ENCODE measurements around the gene PRSS22.

PRSS22 gene

DNA sequence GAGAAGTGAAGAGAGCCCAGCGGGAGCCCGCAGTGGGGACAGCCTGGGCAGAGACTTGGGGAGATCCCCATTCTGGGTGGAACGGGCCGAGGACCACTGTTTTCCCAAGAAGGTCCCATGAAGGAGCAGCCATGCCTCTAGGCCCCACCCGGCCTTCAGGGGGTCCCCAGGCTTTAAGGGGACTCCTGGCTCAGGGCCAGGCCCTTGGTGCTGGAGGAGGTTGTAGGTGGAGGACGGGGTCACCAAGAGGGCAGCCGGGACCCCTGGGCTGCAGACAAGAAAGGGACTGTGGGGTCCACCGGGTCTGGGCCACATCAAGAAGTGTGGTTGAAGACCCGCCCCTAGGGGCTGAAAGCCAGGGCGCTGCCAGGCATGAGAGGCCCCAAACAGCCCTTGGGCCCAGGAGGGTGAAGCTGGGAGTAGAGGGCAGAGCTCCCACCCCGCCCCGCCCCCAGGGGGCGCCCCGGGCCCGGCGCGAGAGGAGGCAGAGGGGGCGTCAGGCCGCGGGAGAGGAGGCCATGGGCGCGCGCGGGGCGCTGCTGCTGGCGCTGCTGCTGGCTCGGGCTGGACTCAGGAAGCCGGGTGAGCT, 41.1 kb downstream of the PRSS22 start, which contains the start of gene PRSS21:
Gene PRSS21, plus strand, starts transcription at position 487 of the 589 bp plus-strand sequence. Its CDS starts 32 bp downstream, at position 519.
- no peak for DNase-seq (ENCODE audit: extremely low read depth, low read depth)
- peak; percentile 0; the same call in 1 of the 2 replicates for TF ChIP-seq CTCF (IDR thresholded peaks at IDR 0.05; ENCODE audit: low read depth, low read length)

DNA sequence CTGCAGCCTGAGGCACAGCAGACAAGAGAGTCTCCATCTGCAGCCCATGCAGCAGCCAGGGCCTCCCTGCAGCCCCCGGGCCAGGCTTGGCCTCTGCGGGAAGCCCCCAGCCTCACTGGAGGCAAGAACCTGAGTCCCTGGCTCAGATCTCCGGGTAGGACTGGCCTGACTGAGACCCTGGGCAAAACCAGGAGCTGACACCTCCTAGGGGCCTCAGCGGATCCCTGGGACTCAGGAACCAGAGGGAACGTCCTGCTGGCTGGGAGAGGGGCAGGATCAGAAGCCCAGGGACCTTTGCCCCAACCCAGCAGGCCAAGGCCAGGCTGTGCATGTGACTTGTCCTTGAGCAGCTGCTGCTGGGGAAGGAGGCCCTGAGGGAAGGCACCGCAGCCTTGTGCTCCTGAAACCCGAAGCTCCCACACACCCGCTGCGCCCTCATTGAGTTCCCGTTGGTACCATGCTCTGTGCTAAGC, 42.6 kb downstream of the PRSS22 start:
- no peak for DNase-seq (ENCODE audit: extremely low read depth, low read depth)
- TF ChIP-seq CTCF (IDR thresholded peaks at IDR 0.05; ENCODE audit: low read depth, low read length), result no peak

- no peak for DNase-seq (ENCODE audit: extremely low read depth, low read depth)
These were observed 43.2 kb downstream of the PRSS22 start for GRCh38 chr16:2814551-2815298.

GRCh38 chr16:2813771-2814221, 44.2 kb downstream of the PRSS22 start:
- no peak for DNase-seq (ENCODE audit: extremely low read depth, low read depth)
- TF ChIP-seq CTCF (IDR thresholded peaks at IDR 0.05; ENCODE audit: low read depth, low read length), result no peak

More at GRCh38 chr16:2814551-2815298, 43.2 kb downstream of the PRSS22 start:
- TF ChIP-seq CTCF (IDR thresholded peaks at IDR 0.05; ENCODE audit: low read depth, low read length), result no peak

- DNase-seq (ENCODE audit: extremely low read depth, low read depth), result no peak
- no peak for TF ChIP-seq CTCF (IDR thresholded peaks at IDR 0.05; ENCODE audit: low read depth, low read length)
These were observed 46.1 kb downstream of the PRSS22 start for GRCh38 chr16:2811703-2812471.

- no peak for DNase-seq (ENCODE audit: extremely low read depth, low read depth)
- no peak for TF ChIP-seq CTCF (IDR thresholded peaks at IDR 0.05; ENCODE audit: low read depth, low read length)
These were observed 47.3 kb downstream of the PRSS22 start for GRCh38 chr16:2810651-2811050.
